ENCODE results near the gene HADHB.
"Not testable (repeated sequence)": the region's sequence is repeated elsewhere in the genome, so short reads cannot be mapped to it uniquely, and the experiment has no call there.

Gene HADHB

DNA sequence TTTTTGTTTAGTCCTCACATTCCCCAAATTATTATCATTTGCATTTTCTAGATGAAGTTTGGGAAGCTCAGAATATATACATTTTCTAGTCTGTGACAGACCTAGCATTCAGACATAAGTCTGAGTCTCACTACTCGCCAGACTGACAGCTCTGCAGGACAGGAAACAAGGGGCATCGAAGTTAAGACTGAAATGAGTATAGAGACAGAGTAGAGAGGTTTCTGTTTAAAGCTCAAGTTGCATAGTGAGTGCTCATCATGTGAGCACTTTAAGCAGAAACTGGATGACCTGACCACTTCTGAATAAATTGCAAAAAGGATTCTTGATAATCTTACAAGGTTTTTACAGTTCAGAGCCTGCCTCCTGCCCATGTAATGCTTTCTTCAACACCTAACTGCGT is 1.1 kb downstream of the HADHB start:
- DNase-seq, result peak; percentile 74

DNA sequence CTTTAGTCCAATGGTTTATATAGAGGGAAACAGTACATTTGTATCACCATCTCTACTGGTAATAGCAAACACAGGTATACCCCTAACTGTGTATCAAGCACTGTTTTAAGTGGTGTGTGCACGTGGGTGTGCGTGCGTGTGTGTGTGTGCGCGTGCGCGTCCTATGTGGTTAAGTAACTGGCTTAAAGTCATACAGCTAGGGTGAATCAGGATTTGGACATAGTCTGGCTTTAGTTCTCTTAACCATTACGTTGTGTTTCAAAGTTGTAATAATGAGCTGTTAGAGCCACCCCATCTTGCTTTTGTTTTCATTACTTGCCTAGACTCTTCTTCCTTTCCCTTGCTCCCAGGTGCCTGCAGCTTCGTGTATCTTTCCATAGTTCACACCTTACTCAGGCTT is 2.1 kb downstream of the HADHB start:
- peak; percentile 53 for DNase-seq

DNA sequence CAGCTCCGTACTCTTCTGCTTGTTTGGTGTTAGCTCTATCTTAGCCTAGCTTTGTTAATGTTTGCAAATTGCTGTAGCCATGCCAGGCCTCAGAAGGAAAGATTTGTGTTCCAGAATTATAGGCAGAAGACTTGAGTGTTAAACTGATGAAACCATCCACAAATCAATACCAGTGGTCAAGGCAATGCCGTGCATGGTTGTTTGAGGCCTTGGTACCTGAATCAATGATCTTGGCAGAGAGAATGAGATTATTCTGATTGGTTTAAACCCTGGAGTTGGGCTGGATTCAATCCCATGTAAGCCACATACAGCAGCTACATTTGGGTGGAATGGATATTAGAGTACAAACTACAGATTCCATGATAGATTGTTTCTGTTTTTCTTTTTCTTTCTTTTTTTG is 4.9 kb downstream of the HADHB start:
- no peak for DNase-seq

- no peak for DNase-seq
These were observed 7.2 kb downstream of the HADHB start for GRCh38 chr2:26251893-26252292.

GRCh38 chr2:26255759-26256384 is 11.1 kb downstream of the HADHB start:
- no peak for DNase-seq

- DNase-seq, result not testable (repeated sequence)
These were observed 14.1 kb downstream of the HADHB start for GRCh38 chr2:26258836-26259235.

DNA sequence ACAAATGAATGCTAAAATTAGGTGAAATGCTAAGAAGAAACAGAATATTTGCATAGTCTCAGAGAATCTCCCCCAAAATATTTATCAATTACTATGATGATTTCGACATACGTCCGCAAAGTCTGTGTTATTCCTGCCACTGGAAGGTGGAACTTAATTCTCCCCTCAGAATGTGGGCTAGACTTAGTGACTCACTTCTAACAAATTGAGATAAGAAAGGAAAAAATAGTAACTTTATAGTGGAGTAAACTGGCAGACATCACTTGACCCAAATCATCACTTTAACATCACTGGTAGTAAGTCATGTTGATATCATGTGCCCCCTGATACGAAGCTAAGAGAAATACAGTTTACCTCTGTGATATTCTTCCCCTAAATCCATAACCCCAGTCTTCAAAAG is 23.5 kb downstream of the HADHB start:
- no peak for DNase-seq

DNA sequence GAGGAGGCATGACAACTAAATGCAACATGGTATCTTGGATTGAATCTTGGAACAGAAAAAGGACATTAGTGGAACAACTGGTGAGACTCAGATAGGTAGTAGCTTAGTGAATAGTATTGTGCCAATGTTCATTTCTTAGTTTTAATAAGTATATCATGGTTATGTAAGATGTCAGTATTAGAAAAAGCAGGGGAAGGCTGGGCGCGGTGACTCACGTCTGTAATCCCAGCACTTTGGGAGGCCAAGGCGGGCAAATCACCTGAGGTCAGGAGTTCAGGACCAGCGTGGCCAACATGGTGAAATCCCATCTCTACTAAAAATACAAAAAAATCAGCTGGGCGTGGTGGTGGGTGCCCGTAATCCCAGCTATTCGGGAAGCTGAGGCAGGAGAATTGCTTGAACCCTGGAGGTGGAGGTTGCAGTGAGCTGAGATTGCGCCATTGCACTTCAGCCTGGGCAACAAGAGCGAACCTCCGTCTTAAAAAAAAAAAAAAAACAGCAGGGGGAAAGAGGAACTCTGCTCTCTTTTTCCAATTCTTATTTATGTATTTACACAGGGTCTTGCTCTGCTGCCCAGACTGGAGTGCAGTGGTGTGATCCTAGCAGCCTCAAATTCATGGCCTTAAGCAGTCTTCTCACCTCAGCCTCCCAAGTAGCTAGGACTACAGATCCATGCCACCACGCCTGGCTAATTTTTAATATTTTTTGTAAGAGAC is 24.1 kb downstream of the HADHB start:
- not testable (repeated sequence) for DNase-seq

GRCh38 chr2:26269571-26270158 is 24.9 kb downstream of the HADHB start:
- DNase-seq, result no peak

GRCh38 chr2:26270373-26270772 is 25.6 kb downstream of the HADHB start:
- DNase-seq, result no peak

DNA sequence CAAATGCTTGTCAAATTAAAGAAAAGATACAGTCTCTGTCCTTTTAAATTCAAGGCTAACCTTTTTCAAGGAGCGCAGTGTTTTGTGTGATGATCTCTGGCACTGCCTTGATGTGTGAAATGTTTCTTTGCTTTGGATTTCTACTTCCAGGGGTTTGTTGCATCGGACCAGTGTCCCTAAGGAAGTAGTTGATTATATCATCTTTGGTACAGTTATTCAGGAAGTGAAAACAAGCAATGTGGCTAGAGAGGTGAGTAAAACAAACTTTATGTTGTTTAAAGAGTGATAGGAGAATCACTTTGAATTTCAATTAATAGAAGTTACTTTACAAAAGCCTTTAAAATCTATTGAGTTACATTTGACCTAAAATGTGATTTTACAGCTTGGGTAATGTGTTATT is 28.8 kb downstream of the HADHB start:
- DNase-seq, result no peak

DNA sequence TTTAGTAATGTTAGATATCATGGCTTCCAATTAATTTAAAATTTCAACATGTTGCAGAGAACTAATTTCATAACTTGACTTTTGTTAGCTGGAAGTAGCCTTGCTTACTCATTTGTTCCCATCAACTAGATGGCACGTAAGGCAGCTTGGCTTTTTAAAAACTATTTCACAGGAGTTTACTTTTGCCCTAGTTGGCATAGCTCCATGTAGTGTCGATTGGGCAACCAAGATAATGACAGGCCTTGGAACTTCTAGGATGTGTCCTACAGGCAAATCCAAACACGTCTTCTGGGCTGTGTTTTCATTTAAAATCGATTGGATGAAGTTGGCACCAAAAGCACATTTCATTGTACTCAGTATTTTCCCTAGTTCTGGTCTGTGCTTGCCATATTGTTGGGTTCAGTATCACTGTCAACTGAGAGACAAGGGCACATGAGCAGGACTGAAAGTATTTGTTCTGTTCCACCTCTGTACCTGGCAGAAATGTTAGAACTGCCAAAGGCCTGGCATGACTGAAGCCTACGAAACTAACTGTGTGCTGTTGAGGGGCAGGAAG is 29.4 kb downstream of the HADHB start:
- DNase-seq, result no peak

- DNase-seq, result no peak
These were observed 31.9 kb downstream of the HADHB start for GRCh38 chr2:26276484-26277227.

DNA sequence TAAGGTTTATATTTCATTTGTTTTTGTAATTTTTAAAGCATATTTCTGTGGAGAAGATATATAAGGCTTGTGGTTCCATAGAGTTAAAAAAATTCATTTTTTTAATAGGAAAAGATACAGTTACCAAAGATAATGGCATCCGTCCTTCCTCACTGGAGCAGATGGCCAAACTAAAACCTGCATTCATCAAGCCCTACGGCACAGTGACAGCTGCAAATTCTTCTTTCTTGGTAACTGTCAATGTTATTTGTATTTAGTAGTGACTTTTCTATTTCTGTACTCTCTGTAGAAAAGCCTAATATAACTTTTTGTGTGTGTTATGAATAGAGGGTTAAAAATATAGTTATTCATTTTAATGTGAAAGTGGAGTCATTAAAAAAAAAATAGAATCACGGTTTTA is 35.1 kb downstream of the HADHB start:
- no peak for DNase-seq

DNA sequence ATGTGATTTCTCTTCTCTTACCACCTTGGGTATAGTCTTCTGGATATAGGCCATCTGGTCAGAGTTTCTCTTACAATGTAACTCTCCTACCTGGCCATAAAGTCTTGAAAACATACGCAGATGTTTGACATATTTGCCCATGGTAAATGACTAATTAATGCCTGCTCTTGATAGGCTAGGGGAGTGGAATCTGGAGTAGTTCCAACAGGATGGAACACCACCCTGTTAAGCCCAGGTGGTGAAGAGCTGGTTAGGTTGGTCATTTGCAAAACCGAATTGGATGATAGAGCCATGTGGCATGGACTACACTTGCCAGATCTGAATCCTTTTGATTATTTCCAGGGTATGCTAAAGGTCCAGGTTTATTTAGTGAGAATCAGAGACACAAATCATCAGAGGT is 36.5 kb downstream of the HADHB start:
- no peak for DNase-seq

- no peak for DNase-seq
These were observed 38.9 kb downstream of the HADHB start for GRCh38 chr2:26283606-26284005.

DNA sequence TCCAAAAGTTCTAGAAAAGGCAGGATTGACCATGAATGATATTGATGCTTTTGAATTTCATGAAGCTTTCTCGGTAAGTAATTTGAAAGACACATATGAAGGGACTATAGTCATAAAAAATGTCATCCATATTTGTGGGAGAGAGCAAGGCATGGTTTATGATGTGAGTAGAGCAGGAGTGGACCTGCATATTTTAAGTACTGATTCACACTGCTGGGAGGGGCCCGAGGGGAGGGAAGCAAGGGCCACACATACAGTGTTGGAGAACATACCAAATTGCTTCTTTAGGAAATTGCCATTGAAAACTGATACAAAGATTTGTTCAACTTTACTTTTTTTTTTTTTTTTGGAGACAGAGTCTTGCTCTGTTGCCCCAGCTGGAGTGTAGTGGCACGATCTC is 39.4 kb downstream of the HADHB start:
- DNase-seq, result no peak

GRCh38 chr2:26285931-26286330 is 41.2 kb downstream of the HADHB start:
- DNase-seq, result no peak

GRCh38 chr2:26290001-26290400 is 45.3 kb downstream of the HADHB start:
- no peak for DNase-seq

GRCh38 chr2:26292646-26293045 is 47.9 kb downstream of the HADHB start:
- DNase-seq, result no peak

- no peak for DNase-seq
These were observed 50.8 kb downstream of the HADHB start for GRCh38 chr2:26295511-26295910.

GRCh38 chr2:26297061-26297460 is 52.3 kb downstream of the HADHB start:
- DNase-seq, result no peak

GRCh38 chr2:26298286-26298637 is 53.5 kb downstream of the HADHB start:
- no peak for DNase-seq

Measured in activated CD4-positive, alpha-beta T cell treated with anti-CD3 and anti-CD28 coated beads, Interleukin-2, amount 50 U/mL, for 16 hours (primary cell).